Stomach (tissue), 4 donors: Measurements from ENCODE around the gene ABCC8.

ENCODE experiments used
- EP300 ChIP-seq: sonication (generic); formaldehyde crosslinking; IDR thresholded peaks from one replicate; pipeline ENCODE4 v1.6.1; 2017; ENCODE audit warnings: antibody characterized with exemption
- TF ChIP-seq, protein P1 (sequence below), 7 experiments: fragments of 450-650 bp in 4 of 7; fragments of 200-600 bp in 3 of 7; sonication (generic) in 3 of 7; IDR thresholded peaks; one replicate each; pipeline ENCODE4 v1.5.1; 2016 to 2019; ENCODE audit warnings: antibody characterized with exemption in 7 of 7, control low read depth in 2 of 7, mild to moderate bottlenecking in 1 of 7

DNA sequence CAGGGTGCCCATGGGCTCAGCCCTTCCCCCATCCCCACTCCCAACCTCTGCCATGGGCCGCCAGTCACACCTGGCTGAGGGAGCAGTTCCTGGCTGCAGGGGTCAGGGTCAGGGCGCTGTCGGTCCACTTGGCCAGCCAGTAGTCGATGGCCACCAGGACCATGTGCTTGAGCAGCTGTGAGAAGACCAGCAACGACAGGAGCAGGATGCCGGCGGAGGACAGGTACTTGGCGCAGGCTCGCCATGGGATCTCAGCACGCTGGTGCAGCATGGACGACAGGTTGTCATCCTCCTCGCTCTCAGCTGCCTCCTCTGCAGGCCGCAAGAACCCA, 69.9 kb downstream of the ABCC8 start:
- no peak for TF ChIP-seq EP300
- TF ChIP-seq, protein P1, sequence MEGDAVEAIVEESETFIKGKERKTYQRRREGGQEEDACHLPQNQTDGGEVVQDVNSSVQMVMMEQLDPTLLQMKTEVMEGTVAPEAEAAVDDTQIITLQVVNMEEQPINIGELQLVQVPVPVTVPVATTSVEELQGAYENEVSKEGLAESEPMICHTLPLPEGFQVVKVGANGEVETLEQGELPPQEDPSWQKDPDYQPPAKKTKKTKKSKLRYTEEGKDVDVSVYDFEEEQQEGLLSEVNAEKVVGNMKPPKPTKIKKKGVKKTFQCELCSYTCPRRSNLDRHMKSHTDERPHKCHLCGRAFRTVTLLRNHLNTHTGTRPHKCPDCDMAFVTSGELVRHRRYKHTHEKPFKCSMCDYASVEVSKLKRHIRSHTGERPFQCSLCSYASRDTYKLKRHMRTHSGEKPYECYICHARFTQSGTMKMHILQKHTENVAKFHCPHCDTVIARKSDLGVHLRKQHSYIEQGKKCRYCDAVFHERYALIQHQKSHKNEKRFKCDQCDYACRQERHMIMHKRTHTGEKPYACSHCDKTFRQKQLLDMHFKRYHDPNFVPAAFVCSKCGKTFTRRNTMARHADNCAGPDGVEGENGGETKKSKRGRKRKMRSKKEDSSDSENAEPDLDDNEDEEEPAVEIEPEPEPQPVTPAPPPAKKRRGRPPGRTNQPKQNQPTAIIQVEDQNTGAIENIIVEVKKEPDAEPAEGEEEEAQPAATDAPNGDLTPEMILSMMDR (IDR thresholded peaks at IDR 0.05), result no peak
